ENCODE results near the gene TNP1. TPM values are rescaled to one million over a fixed set of nuclear protein-coding genes. Genes with fewer than 3 reads are reported as not detected.

Gene TNP1
- polyA plus RNA-seq, 4 donors: not detected

GRCh38 chr2:216897561-216898203 lies 37.8 kb upstream of the TNP1 start:
- Histone ChIP-seq H3K4me1 (ENCODE audit: control insufficient read depth in 3 of 3, insufficient read depth in 2 of 3, low read depth in 1 of 3, low read length in 2 of 3) (no peaks in the 10 kb centered on the region), H3K4me3 (ENCODE audit: low read depth in 1 of 3, low read length in 3 of 3) (no peak overlapping the region), H3K36me3 (ENCODE audit: control insufficient read depth in 3 of 3, insufficient read depth in 2 of 3, low read depth in 1 of 3, low read length in 3 of 3) (no peaks in the 10 kb centered on the region), H3K27me3 (ENCODE audit: control insufficient read depth in 3 of 3, insufficient read depth in 3 of 3, low read length in 3 of 3) (peaks cover 0 to 3% (median 0%) of the 10 kb centered on the region in 3 donors), H3K9me3 (ENCODE audit: control insufficient read depth in 2 of 2, insufficient read depth in 1 of 2, low read depth in 1 of 2, low read length in 1 of 2) (peaks cover 0 to 26% of the 10 kb centered on the region in 2 donors), H3K27ac (ENCODE audit: low read depth in 1 of 3, low read length in 2 of 3) (no peak overlapping the region)
- FAIRE-seq: no peak
- WGBS, 3 donors: 75 to 81% (median 79%) methylated on average over 2 of the region's 2 CpGs
- DNase-seq: no peak

DNA sequence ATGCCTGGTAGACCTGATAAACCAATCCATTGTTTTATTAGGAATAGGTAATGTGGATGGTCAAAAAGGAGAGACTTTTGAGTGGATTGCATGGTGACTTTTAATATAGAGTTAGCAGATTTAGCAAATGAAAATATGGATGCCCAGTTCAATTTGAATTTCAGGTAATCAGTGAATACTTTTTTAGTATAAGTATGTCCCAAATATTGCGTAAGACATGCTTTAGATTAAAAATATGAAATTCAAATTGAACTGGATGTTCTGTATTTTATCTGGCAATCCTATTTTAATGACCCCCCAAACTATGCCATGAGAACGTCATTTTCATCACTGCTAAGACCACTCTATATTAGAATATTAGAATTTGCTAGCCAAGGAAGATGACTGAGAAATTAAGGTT lies 30.3 kb upstream of the TNP1 start:
- H3K9me3 ChIP-seq (ENCODE audit: control insufficient read depth in 2 of 2, insufficient read depth in 1 of 2, low read depth in 1 of 2, low read length in 1 of 2): no peaks in the 10 kb centered on the region
- 80 to 92% (median 87%) methylated on average over 2 of the region's 2 CpGs for WGBS, 3 donors

GRCh38 chr2:216888887-216889622 lies 29.2 kb upstream of the TNP1 start:
- no peak for DNase-seq
- H3K4me3 ChIP-seq (ENCODE audit: low read depth in 1 of 3, low read length in 3 of 3): no peak overlapping the region
- H3K4me1 ChIP-seq (ENCODE audit: control insufficient read depth in 3 of 3, insufficient read depth in 2 of 3, low read depth in 1 of 3, low read length in 2 of 3): no peaks in the 10 kb centered on the region
- no peak overlapping the region for H3K27ac ChIP-seq (ENCODE audit: low read depth in 1 of 3, low read length in 2 of 3)
- H3K36me3 ChIP-seq (ENCODE audit: control insufficient read depth in 3 of 3, insufficient read depth in 2 of 3, low read depth in 1 of 3, low read length in 3 of 3): no peaks in the 10 kb centered on the region
- 63 to 85% (median 71%) methylated on average over 8 of the region's 8 CpGs for WGBS, 3 donors
- FAIRE-seq: no peak
- no peaks in the 10 kb centered on the region for H3K9me3 ChIP-seq (ENCODE audit: control insufficient read depth in 2 of 2, insufficient read depth in 1 of 2, low read depth in 1 of 2, low read length in 1 of 2)
- no peaks in the 10 kb centered on the region for H3K27me3 ChIP-seq (ENCODE audit: control insufficient read depth in 3 of 3, insufficient read depth in 3 of 3, low read length in 3 of 3)

More for the DNA sequence above, 30.3 kb upstream of the TNP1 start:
- Histone ChIP-seq H3K4me1 (ENCODE audit: control insufficient read depth in 3 of 3, insufficient read depth in 2 of 3, low read depth in 1 of 3, low read length in 2 of 3) (no peaks in the 10 kb centered on the region), H3K27me3 (ENCODE audit: control insufficient read depth in 3 of 3, insufficient read depth in 3 of 3, low read length in 3 of 3) (no peaks in the 10 kb centered on the region), H3K36me3 (ENCODE audit: control insufficient read depth in 3 of 3, insufficient read depth in 2 of 3, low read depth in 1 of 3, low read length in 3 of 3) (no peaks in the 10 kb centered on the region), H3K4me3 (ENCODE audit: low read depth in 1 of 3, low read length in 3 of 3) (no peak overlapping the region), H3K27ac (ENCODE audit: low read depth in 1 of 3, low read length in 2 of 3) (no peak overlapping the region)
- no peak for DNase-seq
- no peak for FAIRE-seq

- Histone ChIP-seq H3K9me3 (ENCODE audit: control insufficient read depth in 2 of 2, insufficient read depth in 1 of 2, low read depth in 1 of 2, low read length in 1 of 2) (no peaks in the 10 kb centered on the region), H3K4me1 (ENCODE audit: control insufficient read depth in 3 of 3, insufficient read depth in 2 of 3, low read depth in 1 of 3, low read length in 2 of 3) (no peaks in the 10 kb centered on the region), H3K27me3 (ENCODE audit: control insufficient read depth in 3 of 3, insufficient read depth in 3 of 3, low read length in 3 of 3) (no peaks in the 10 kb centered on the region), H3K4me3 (ENCODE audit: low read depth in 1 of 3, low read length in 3 of 3) (no peak overlapping the region), H3K36me3 (ENCODE audit: control insufficient read depth in 3 of 3, insufficient read depth in 2 of 3, low read depth in 1 of 3, low read length in 3 of 3) (no peaks in the 10 kb centered on the region), H3K27ac (ENCODE audit: low read depth in 1 of 3, low read length in 2 of 3) (no peak overlapping the region)
- no peak for DNase-seq
- WGBS, 3 donors: 86 to 88% (median 88%) methylated on average over 5 of the region's 5 CpGs
- FAIRE-seq: no peak
Measured at GRCh38 chr2:216888081-216888480, 28.2 kb upstream of the TNP1 start.

DNA sequence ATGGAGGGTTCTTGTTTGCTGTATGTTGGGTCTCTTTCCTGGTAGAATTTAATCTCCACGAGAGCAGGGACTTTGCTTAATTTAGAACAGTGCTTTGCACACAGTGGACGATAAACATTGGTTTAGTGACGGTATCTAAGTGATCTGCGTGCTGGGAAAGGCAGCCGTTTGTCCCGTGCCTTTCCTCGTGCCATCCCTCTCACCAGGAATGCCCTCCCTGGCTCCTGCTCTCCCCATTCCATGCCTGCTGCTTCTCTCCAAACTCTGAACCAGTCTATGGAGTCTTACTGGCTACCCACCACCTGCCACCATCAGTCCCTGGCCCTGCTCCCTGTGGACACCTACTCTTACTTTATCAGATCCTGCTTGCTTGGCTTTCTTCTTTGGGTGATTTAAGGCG lies 27.3 kb upstream of the TNP1 start:
- Histone ChIP-seq H3K27ac (ENCODE audit: low read depth in 1 of 3, low read length in 2 of 3) (no peak overlapping the region), H3K36me3 (ENCODE audit: control insufficient read depth in 3 of 3, insufficient read depth in 2 of 3, low read depth in 1 of 3, low read length in 3 of 3) (no peaks in the 10 kb centered on the region), H3K27me3 (ENCODE audit: control insufficient read depth in 3 of 3, insufficient read depth in 3 of 3, low read length in 3 of 3) (no peaks in the 10 kb centered on the region), H3K9me3 (ENCODE audit: control insufficient read depth in 2 of 2, insufficient read depth in 1 of 2, low read depth in 1 of 2, low read length in 1 of 2) (no peaks in the 10 kb centered on the region), H3K4me1 (ENCODE audit: control insufficient read depth in 3 of 3, insufficient read depth in 2 of 3, low read depth in 1 of 3, low read length in 2 of 3) (no peaks in the 10 kb centered on the region), H3K4me3 (ENCODE audit: low read depth in 1 of 3, low read length in 3 of 3) (no peak overlapping the region)
- no peak for DNase-seq
- WGBS, 3 donors: 84 to 90% (median 86%) methylated on average over 8 of the region's 8 CpGs
- FAIRE-seq: no peak

GRCh38 chr2:216885117-216885553 lies 25.3 kb upstream of the TNP1 start:
- DNase-seq (no peak), FAIRE-seq (no peak)
- Histone ChIP-seq H3K27me3 (ENCODE audit: control insufficient read depth in 3 of 3, insufficient read depth in 3 of 3, low read length in 3 of 3) (no peaks in the 10 kb centered on the region), H3K4me3 (ENCODE audit: low read depth in 1 of 3, low read length in 3 of 3) (no peak overlapping the region), H3K4me1 (ENCODE audit: control insufficient read depth in 3 of 3, insufficient read depth in 2 of 3, low read depth in 1 of 3, low read length in 2 of 3) (no peaks in the 10 kb centered on the region), H3K27ac (ENCODE audit: low read depth in 1 of 3, low read length in 2 of 3) (no peak overlapping the region), H3K9me3 (ENCODE audit: control insufficient read depth in 2 of 2, insufficient read depth in 1 of 2, low read depth in 1 of 2, low read length in 1 of 2) (no peaks in the 10 kb centered on the region), H3K36me3 (ENCODE audit: control insufficient read depth in 3 of 3, insufficient read depth in 2 of 3, low read depth in 1 of 3, low read length in 3 of 3) (no peaks in the 10 kb centered on the region)
- 91 to 93% (median 91%) methylated on average over 27 to 32 of the region's 32 CpGs for WGBS, 3 donors

DNA sequence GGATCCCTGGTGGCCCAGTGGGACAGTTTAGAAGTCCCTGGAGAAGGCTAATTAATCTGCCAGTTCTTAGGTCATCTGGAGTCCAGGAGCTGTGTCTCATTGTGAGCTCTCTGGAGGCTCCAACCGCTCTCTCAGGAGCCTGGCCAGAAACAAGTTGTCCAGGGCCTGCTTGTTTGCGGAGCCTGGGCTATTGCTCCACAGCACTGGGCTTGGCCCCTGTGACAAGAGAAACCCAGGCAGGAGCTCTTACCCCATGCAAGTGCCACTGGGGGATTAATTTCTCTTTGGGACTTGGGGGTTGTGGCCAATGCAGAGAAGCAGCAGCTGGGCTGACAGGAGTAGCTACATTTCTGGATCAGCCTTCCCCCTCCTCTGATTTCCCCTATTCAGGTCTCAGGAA lies 24.5 kb upstream of the TNP1 start:
- WGBS, 3 donors: 86 to 96% (median 89%) methylated on average over 2 of the region's 2 CpGs
- Histone ChIP-seq H3K4me3 (ENCODE audit: low read depth in 1 of 3, low read length in 3 of 3) (no peak overlapping the region), H3K27me3 (ENCODE audit: control insufficient read depth in 3 of 3, insufficient read depth in 3 of 3, low read length in 3 of 3) (no peaks in the 10 kb centered on the region), H3K9me3 (ENCODE audit: control insufficient read depth in 2 of 2, insufficient read depth in 1 of 2, low read depth in 1 of 2, low read length in 1 of 2) (no peaks in the 10 kb centered on the region), H3K4me1 (ENCODE audit: control insufficient read depth in 3 of 3, insufficient read depth in 2 of 3, low read depth in 1 of 3, low read length in 2 of 3) (no peaks in the 10 kb centered on the region), H3K36me3 (ENCODE audit: control insufficient read depth in 3 of 3, insufficient read depth in 2 of 3, low read depth in 1 of 3, low read length in 3 of 3) (no peaks in the 10 kb centered on the region), H3K27ac (ENCODE audit: low read depth in 1 of 3, low read length in 2 of 3) (no peak overlapping the region)
- no peak for DNase-seq
- FAIRE-seq: no peak

- no peak overlapping the region for H3K4me3 ChIP-seq (ENCODE audit: low read depth in 1 of 3, low read length in 3 of 3)
- H3K4me1 ChIP-seq (ENCODE audit: control insufficient read depth in 3 of 3, insufficient read depth in 2 of 3, low read depth in 1 of 3, low read length in 2 of 3): no peaks in the 10 kb centered on the region
- FAIRE-seq (no peak), DNase-seq (no peak)
- no peak overlapping the region for H3K27ac ChIP-seq (ENCODE audit: low read depth in 1 of 3, low read length in 2 of 3)
- H3K36me3 ChIP-seq (ENCODE audit: control insufficient read depth in 3 of 3, insufficient read depth in 2 of 3, low read depth in 1 of 3, low read length in 3 of 3): no peaks in the 10 kb centered on the region
- WGBS, 3 donors: 75 to 85% (median 83%) methylated on average over 6 of the region's 6 CpGs
- no peaks in the 10 kb centered on the region for H3K27me3 ChIP-seq (ENCODE audit: control insufficient read depth in 3 of 3, insufficient read depth in 3 of 3, low read length in 3 of 3)
- peaks cover 0 to 4% of the 10 kb centered on the region in 2 donors for H3K9me3 ChIP-seq (ENCODE audit: control insufficient read depth in 2 of 2, insufficient read depth in 1 of 2, low read depth in 1 of 2, low read length in 1 of 2)
Measured at GRCh38 chr2:216882876-216883275, 23.0 kb upstream of the TNP1 start.
